ENCODE data around the gene OR51B5. TPM values are rescaled to one million over a fixed set of nuclear protein-coding genes. Genes with fewer than 3 reads are reported as not detected.

Gene OR51B5
- total RNA-seq (1 to 10 TPM in 1 of 4 donors, not detected in 3; 1.3 TPM), polyA plus RNA-seq (not detected)

DNA sequence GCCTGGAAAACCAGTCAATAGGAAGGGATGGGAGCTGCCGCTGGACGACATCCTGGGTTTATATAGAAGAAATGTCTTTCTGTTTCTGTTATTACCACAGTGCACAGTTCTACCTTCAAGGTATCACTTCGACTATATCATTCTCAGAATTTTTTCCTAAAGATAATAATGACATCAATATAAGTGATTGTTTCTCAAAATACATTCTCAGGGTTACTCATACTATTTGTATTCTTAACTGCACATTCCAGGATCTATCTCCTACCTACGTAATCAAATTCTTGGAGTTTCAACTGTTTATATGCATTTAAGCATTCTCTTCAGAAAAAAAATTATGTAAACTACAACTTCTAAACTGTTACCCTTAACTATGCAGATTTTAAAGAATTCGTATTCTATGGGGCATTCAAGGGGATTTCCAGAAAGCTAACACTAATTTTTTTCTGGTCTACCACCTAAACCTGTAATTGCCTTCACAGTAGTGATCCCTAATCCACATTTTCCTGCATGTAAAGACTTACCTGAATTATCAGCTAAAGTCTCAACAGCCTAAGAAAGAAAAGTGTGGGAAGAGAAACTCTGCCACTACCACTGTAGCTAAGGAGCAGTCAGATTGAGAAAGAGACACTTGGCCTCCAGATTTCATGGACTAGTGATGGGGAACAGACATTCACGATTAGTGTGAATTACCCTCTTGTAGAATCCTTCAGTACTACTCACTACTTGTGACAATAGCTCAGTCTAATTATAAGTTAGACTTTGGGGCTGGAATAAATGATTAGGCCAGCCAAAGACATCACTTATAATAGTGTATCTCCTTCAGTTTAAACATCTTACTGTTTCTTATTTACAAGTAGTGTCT, at the start of gene OR51B5:
TSS of gene OR51B5 (minus strand) at position 51 of the 862 bp plus-strand sequence. CDS start at position 51, 0 bp downstream.
- Histone ChIP-seq H3K9me3 (no peaks in the 10 kb centered on the region), H3K27me3 (no peaks in the 10 kb centered on the region), H3K36me3 (no peaks in the 10 kb centered on the region), H3K4me3 (no peak within 1 kb of the TSS), H3K27ac (no peak within 1 kb of the TSS), H3K4me1 (no peaks in the 10 kb centered on the region)
- DNase-seq, result no peak
- no peak for TF ChIP-seq POLR2A (IDR thresholded peaks at IDR 0.05)
- no peak for TF ChIP-seq EP300 (IDR thresholded peaks at IDR 0.05)
- no peak for TF ChIP-seq POLR2AphosphoS5 (IDR thresholded peaks at IDR 0.05)
- TF ChIP-seq CTCF (IDR thresholded peaks at IDR 0.05), result no peak
- intact Hi-C loops (cut with DNase I), result no loop called here
- WGBS, 2 donors, result 70 to 83% methylated on average over 6 of the region's 6 CpGs

DNA sequence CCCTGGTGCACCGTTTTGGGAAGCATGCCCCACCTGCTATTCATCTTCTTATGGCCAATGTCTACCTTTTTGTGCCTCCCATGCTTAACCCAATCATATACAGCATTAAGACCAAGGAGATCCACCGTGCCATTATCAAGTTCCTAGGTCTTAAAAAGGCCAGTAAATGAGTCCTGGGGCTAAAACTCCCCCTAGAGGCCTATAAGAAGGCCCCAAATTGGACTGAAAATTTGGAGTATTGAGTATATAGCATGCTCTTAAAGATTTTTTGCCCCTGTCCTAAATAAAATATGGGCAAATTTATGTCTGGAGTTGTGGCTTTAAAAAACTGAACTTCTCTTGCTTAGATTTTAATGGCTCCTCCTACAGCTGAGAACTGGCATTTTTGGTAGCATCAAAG, 46.9 kb upstream of the OR51B5 start:
- Histone ChIP-seq H3K36me3 (no peaks in the 10 kb centered on the region), H3K27ac (no peak overlapping the region), H3K4me1 (no peaks in the 10 kb centered on the region), H3K9me3 (no peaks in the 10 kb centered on the region), H3K4me3 (no peak overlapping the region), H3K27me3 (no peaks in the 10 kb centered on the region)
- TF ChIP-seq CTCF (IDR thresholded peaks at IDR 0.05), result no peak
- no peak for TF ChIP-seq POLR2AphosphoS5 (IDR thresholded peaks at IDR 0.05)
- TF ChIP-seq POLR2A (IDR thresholded peaks at IDR 0.05), result no peak
- TF ChIP-seq EP300 (IDR thresholded peaks at IDR 0.05), result no peak
- intact Hi-C loops (cut with DNase I), result no loop called here
- no peak for DNase-seq
- 65 to 78% methylated on average over 2 of the region's 2 CpGs for WGBS, 2 donors

DNA sequence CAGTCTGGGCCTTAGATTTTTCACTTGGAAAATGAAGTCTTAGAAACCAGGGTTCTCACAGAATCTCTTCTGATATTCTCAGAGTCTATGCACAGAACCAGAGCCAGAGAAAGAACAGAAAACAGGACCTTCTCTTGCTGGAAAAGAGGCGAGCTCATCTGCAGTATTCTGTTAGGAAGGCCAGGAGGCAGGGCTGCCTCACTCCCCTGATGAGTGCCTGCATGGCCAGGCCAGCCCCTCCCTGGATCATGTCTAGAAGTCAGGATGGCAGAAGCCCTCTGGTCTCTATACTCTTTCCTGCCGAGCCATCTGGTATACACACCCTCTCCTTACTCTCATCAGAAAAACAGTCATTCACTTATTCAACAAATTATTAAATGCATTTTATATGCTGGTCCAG, 41.0 kb upstream of the OR51B5 start:
- intact Hi-C loops (cut with DNase I), result loop anchor here (5.0 kb wide), 1 partner anchor 757 kb away; no protein-coding TSS in a partner anchor
- H3K27ac ChIP-seq, result no peak overlapping the region
- no peak for DNase-seq
- H3K4me1 ChIP-seq, result no peaks in the 10 kb centered on the region
- no peaks in the 10 kb centered on the region for H3K36me3 ChIP-seq
- H3K4me3 ChIP-seq, result no peak overlapping the region
- no peaks in the 10 kb centered on the region for H3K9me3 ChIP-seq
- WGBS, 2 donors, result 59 to 80% methylated on average over 2 of the region's 2 CpGs
- TF ChIP-seq POLR2AphosphoS5 (IDR thresholded peaks at IDR 0.05) (no peak), POLR2A (IDR thresholded peaks at IDR 0.05) (no peak), EP300 (IDR thresholded peaks at IDR 0.05) (no peak), CTCF (IDR thresholded peaks at IDR 0.05) (no peak)
- H3K27me3 ChIP-seq, result no peaks in the 10 kb centered on the region

DNA sequence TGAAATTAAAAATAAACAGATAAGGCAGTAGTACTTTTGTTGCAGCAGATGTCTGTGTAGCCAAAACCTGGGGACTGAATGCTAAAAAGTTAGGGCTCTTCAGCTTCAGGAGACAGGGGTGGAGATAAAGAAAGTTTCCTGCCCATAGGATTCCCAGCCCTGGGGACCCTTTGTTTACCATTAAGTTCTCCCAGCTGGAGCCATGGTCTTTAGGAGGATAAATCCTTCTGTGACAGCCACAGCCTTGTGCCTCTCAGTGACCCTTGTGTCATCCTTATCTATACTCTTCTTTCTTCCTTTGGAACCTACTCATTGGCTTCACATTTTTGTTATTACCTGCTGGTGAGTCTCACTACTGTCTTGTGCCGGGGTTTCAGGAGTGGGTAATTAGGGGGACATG, 40.3 kb upstream of the OR51B5 start, which contains the start of gene OR51M1:
TSS of gene OR51M1 (plus strand) at position 237 of the 400 bp plus-strand sequence. CDS start 5,587 bp downstream, outside the sequence.
- no peaks in the 10 kb centered on the region for H3K4me1 ChIP-seq
- H3K36me3 ChIP-seq, result no peaks in the 10 kb centered on the region
- intact Hi-C loops (cut with DNase I), result loop anchor here (5.0 kb wide), 1 partner anchor 756 kb away; no protein-coding TSS in a partner anchor
- H3K4me3 ChIP-seq, result no peak within 1 kb of the TSS
- no peak within 1 kb of the TSS for H3K27ac ChIP-seq
- no peak for DNase-seq
- H3K9me3 ChIP-seq, result no peaks in the 10 kb centered on the region
- H3K27me3 ChIP-seq, result no peaks in the 10 kb centered on the region
- TF ChIP-seq POLR2A (IDR thresholded peaks at IDR 0.05) (no peak), CTCF (IDR thresholded peaks at IDR 0.05) (no peak), POLR2AphosphoS5 (IDR thresholded peaks at IDR 0.05) (no peak), EP300 (IDR thresholded peaks at IDR 0.05) (no peak)
- WGBS, 2 donors, result 53 to 74% methylated on average over 1 of the region's 1 CpG

All from sigmoid colon (tissue), 7 donors.